H1 (cell line): ENCODE data around the gene CNTD1.

ENCODE experiments used
- BRCA1 ChIP-seq: IDR thresholded peaks from 2 replicates; pipeline ENCODE4 v1.6.1; 2012; ENCODE audit warnings: low read depth, low read length, improper control_type of control experiment
- CREB1 ChIP-seq: IDR thresholded peaks from 2 replicates; pipeline ENCODE4 v1.6.1; 2012; ENCODE audit warnings: inconsistent platforms
- GTF2F1 ChIP-seq: IDR thresholded peaks from 2 replicates; pipeline ENCODE4 v1.6.1; 2012; ENCODE audit warnings: low read depth, low read length, improper control_type of control experiment, borderline replicate concordance
- NRF1 ChIP-seq: IDR thresholded peaks from 2 replicates; pipeline ENCODE4 v1.6.1; 2011; ENCODE audit warnings: mild to moderate bottlenecking, low read depth, low read length, improper control_type of control experiment
- POLR2A ChIP-seq, 2 experiments: IDR thresholded peaks; 1 replicate in 1 of 2; 2 replicates in 1 of 2; pipeline ENCODE4 v1.6.1; 2011; ENCODE audit warnings: low read depth in 2 of 2, low read length in 2 of 2, mild to moderate bottlenecking in 2 of 2; ENCODE audit errors: control extremely low read depth in 1 of 2
- POLR2AphosphoS5 ChIP-seq: IDR thresholded peaks from 2 replicates; pipeline ENCODE4 v1.6.1; 2011; ENCODE audit warnings: low read depth, low read length
- RBBP5 ChIP-seq: IDR thresholded peaks from 2 replicates; pipeline ENCODE4 v1.7.1; 2012; ENCODE audit warnings: low read depth, mild to moderate bottlenecking, inconsistent platforms, low read length, moderate library complexity, borderline replicate concordance
- RFX5 ChIP-seq: IDR thresholded peaks from 2 replicates; pipeline ENCODE4 v1.6.1; 2011; ENCODE audit warnings: low read depth, low read length, improper control_type of control experiment, borderline replicate concordance
- RXRA ChIP-seq: IDR thresholded peaks from 2 replicates; pipeline ENCODE4 v1.6.1; 2011; ENCODE audit warnings: low read depth, mild to moderate bottlenecking, low read length, moderate library complexity; ENCODE audit not compliant: insufficient read depth
- SRF ChIP-seq: IDR thresholded peaks from 2 replicates; pipeline ENCODE4 v1.6.1; 2011; ENCODE audit warnings: mild to moderate bottlenecking, low read depth, low read length, moderate library complexity
- TEAD4 ChIP-seq: IDR thresholded peaks from 2 replicates; pipeline ENCODE4 v1.6.1; 2012; ENCODE audit warnings: low read depth, low read length, inconsistent platforms, mixed read lengths
- TF ChIP-seq, protein P1 (sequence below), 3 experiments: IDR thresholded peaks; 1 replicate in 2 of 3; 2 replicates in 1 of 3; pipeline versions ENCODE4 v1.5.1 to v1.6.1; 2011; ENCODE audit warnings: low read length in 3 of 3, mild to moderate bottlenecking in 3 of 3, inconsistent platforms in 2 of 3, low read depth in 1 of 3, moderate library complexity in 1 of 3; ENCODE audit not compliant: insufficient read depth in 1 of 3; ENCODE audit errors: control extremely low read depth in 1 of 3
- TF ChIP-seq, protein P2 (sequence below): IDR thresholded peaks from 2 replicates; pipeline ENCODE4 v1.6.1; 2012; ENCODE audit warnings: inconsistent platforms

DNA sequence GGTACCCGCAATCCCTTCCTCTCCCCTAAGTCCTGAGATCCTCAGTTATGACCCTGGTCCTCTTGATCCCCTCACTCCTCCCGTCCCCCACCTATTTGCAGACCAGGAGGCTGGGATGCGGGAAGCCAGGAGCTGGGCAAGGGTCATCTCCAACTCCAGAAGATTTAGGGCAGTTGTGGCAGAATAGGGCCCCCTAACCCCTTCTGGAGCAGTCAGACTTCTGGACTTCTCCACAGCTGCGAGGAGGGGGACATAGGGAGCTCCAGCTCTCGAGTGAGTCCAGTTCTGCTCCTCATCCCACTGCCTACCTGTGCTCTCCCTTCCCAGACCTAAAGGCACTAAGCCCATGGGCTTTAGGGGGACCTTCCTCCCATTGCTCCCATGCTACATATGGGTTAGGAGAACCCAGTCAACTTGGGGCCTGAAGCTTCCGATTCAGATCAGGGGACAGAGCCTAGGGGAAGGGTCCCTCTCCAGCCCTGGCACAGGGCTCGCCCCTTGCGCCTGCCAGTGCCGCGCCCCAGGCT is 17.0 kb upstream of the CNTD1 start:
- TF ChIP-seq POLR2AphosphoS5: no peak
- no peak for TF ChIP-seq BRCA1
- no peak for TF ChIP-seq RBBP5
- no peak for TF ChIP-seq TEAD4
- TF ChIP-seq RFX5: no peak
- TF ChIP-seq, protein P1, sequence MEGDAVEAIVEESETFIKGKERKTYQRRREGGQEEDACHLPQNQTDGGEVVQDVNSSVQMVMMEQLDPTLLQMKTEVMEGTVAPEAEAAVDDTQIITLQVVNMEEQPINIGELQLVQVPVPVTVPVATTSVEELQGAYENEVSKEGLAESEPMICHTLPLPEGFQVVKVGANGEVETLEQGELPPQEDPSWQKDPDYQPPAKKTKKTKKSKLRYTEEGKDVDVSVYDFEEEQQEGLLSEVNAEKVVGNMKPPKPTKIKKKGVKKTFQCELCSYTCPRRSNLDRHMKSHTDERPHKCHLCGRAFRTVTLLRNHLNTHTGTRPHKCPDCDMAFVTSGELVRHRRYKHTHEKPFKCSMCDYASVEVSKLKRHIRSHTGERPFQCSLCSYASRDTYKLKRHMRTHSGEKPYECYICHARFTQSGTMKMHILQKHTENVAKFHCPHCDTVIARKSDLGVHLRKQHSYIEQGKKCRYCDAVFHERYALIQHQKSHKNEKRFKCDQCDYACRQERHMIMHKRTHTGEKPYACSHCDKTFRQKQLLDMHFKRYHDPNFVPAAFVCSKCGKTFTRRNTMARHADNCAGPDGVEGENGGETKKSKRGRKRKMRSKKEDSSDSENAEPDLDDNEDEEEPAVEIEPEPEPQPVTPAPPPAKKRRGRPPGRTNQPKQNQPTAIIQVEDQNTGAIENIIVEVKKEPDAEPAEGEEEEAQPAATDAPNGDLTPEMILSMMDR (IDR thresholded peaks at IDR 0.05; ENCODE audit: control extremely low read depth in 1 of 3, insufficient read depth in 1 of 3, low read depth in 1 of 3, low read length in 3 of 3): no peak
- no peak for TF ChIP-seq POLR2A (IDR thresholded peaks at IDR 0.05; ENCODE audit: control extremely low read depth in 1 of 2, low read depth in 2 of 2, low read length in 2 of 2)
- TF ChIP-seq SRF: no peak
- TF ChIP-seq GTF2F1: no peak
- no peak for TF ChIP-seq NRF1
- TF ChIP-seq, protein P2, sequence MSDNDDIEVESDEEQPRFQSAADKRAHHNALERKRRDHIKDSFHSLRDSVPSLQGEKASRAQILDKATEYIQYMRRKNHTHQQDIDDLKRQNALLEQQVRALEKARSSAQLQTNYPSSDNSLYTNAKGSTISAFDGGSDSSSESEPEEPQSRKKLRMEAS: no peak
- TF ChIP-seq CREB1: no peak
- TF ChIP-seq RXRA: no peak
